Measurements from ENCODE around the gene ZNF827. TPM values are rescaled to one million over a fixed set of nuclear protein-coding genes. Genes with fewer than 3 reads are reported as not detected.

Gene ZNF827
- total and polyA plus RNA-seq, 9 of the 15 experiments (the other 6 are each of a cell fraction or from before 2014, with no cell fraction given), result 0.07 to 0.40 TPM; not detected in 7

GRCh38 chr4:145929415-145930178, 9.0 kb downstream of the ZNF827 start (continued):
- TF ChIP-seq ELF1 (tag; IDR thresholded peaks at IDR 0.05), result no peak
- TF ChIP-seq ETV5 (CRISPR knock-in tag; IDR thresholded peaks at IDR 0.05; ENCODE audit: low read depth), result no peak
- no peak for TF ChIP-seq ZNF263 (CRISPR knock-in tag; IDR thresholded peaks at IDR 0.05; ENCODE audit: borderline replicate concordance)
- no peak for TF ChIP-seq ILF3 (IDR thresholded peaks at IDR 0.05; ENCODE audit: borderline replicate concordance)
- TF ChIP-seq ZNF609 (CRISPR knock-in tag; IDR thresholded peaks at IDR 0.05; ENCODE audit: borderline replicate concordance), result no peak
- TF ChIP-seq ZBTB8A (IDR thresholded peaks at IDR 0.05; ENCODE audit: partially characterized antibody), result no peak
- TF ChIP-seq ZNF398 (CRISPR knock-in tag; IDR thresholded peaks at IDR 0.05), result no peak
- no peak for TF ChIP-seq ASH1L (IDR thresholded peaks at IDR 0.05; ENCODE audit: borderline replicate concordance, low read depth, partially characterized antibody)
- no peak for TF ChIP-seq FOXJ2 (tag; IDR thresholded peaks at IDR 0.05)
- TF ChIP-seq, protein P1, sequence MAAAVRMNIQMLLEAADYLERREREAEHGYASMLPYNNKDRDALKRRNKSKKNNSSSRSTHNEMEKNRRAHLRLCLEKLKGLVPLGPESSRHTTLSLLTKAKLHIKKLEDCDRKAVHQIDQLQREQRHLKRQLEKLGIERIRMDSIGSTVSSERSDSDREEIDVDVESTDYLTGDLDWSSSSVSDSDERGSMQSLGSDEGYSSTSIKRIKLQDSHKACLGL (CRISPR knock-in tag; IDR thresholded peaks at IDR 0.05; ENCODE audit: borderline replicate concordance, poor library complexity, severe bottlenecking), result no peak

Data from K562 (cell line).